ENCODE measurements around the gene SYT8. TPM values are rescaled to one million over a fixed set of nuclear protein-coding genes. Genes with fewer than 3 reads are reported as not detected.

SYT8 gene
- total RNA-seq, 4 donors from 2014 or later: not detected

DNA sequence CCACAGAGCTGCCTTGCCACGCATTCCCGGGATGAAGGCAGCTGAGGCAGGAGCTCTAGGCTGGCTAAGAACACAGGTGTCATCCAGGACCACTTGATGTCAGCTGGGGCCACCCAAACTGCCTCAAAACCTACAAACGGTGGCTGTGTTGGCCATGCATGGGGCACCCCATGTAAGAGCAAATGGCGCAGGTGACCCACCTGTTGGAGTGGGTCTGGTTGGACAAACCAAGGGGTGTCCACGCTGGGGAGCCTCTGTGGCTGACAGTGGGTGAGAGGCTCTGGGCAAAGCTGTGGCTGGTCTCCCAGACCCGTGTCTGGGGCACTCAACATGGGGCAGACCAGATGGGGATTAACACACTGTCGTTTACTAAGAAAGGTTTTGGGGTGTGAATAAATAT is 19.0 kb upstream of the SYT8 start:
- H3K36me3 ChIP-seq: no peaks in the 10 kb centered on the region
- TF ChIP-seq, protein P1, sequence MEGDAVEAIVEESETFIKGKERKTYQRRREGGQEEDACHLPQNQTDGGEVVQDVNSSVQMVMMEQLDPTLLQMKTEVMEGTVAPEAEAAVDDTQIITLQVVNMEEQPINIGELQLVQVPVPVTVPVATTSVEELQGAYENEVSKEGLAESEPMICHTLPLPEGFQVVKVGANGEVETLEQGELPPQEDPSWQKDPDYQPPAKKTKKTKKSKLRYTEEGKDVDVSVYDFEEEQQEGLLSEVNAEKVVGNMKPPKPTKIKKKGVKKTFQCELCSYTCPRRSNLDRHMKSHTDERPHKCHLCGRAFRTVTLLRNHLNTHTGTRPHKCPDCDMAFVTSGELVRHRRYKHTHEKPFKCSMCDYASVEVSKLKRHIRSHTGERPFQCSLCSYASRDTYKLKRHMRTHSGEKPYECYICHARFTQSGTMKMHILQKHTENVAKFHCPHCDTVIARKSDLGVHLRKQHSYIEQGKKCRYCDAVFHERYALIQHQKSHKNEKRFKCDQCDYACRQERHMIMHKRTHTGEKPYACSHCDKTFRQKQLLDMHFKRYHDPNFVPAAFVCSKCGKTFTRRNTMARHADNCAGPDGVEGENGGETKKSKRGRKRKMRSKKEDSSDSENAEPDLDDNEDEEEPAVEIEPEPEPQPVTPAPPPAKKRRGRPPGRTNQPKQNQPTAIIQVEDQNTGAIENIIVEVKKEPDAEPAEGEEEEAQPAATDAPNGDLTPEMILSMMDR (IDR thresholded peaks at IDR 0.05 in 4 of 5, conservative IDR thresholded peaks at IDR 0.05 in 1 of 5): no peak
- TF ChIP-seq POLR2A (IDR thresholded peaks at IDR 0.05): no peak
- no peak overlapping the region for H3K4me3 ChIP-seq
- H3K27me3 ChIP-seq: peaks cover 0 to 9% (median 6%) of the 10 kb centered on the region in 3 donors
- ATAC-seq: no peak
- peaks cover 0 to 3% (median 0%) of the 10 kb centered on the region in 3 donors for H3K9me3 ChIP-seq
- no peak for DNase-seq
- no peak overlapping the region for H3K27ac ChIP-seq
- H3K4me1 ChIP-seq: no peaks in the 10 kb centered on the region
- in situ Hi-C loops (cut with MboI; ENCODE audit: low sequenced_read_pairs in 4 of 4) (no loop called here), intact Hi-C loops (cut with DNase I; ENCODE audit: low total_unique reads) (no loop called here)

DNA sequence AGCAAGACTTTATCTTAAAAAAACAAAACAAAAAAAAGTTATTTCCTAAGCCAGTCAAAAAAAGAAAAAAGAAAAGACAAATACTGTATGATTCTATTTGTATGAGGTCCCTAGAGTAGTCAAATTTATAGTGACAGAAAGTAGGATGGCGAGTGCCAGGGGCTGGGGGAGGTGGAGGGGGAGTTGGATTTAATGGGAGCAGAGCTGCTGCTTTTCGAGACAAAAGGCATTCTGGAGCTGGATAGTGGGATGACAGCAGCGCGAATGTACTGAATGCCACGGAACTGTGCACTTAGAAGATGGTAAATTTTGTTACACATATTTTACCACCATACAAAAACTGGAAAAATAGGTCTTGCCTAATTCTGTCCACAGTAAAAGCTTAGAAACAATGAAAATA is 17.8 kb upstream of the SYT8 start:
- ATAC-seq: no peak
- Histone ChIP-seq H3K4me3 (no peak overlapping the region), H3K9me3 (peaks cover 0 to 3% (median 0%) of the 10 kb centered on the region in 3 donors), H3K27ac (no peak overlapping the region), H3K27me3 (peaks cover 0 to 6% (median 4%) of the 10 kb centered on the region in 3 donors), H3K4me1 (no peaks in the 10 kb centered on the region), H3K36me3 (no peaks in the 10 kb centered on the region)
- intact Hi-C loops (cut with DNase I; ENCODE audit: low total_unique reads): no loop called here
- in situ Hi-C loops (cut with MboI; ENCODE audit: low sequenced_read_pairs in 4 of 4): no loop called here
- no peak for DNase-seq
- TF ChIP-seq, protein P1 (IDR thresholded peaks at IDR 0.05 in 4 of 5, conservative IDR thresholded peaks at IDR 0.05 in 1 of 5): no peak
- no peak for TF ChIP-seq POLR2A (IDR thresholded peaks at IDR 0.05)

DNA sequence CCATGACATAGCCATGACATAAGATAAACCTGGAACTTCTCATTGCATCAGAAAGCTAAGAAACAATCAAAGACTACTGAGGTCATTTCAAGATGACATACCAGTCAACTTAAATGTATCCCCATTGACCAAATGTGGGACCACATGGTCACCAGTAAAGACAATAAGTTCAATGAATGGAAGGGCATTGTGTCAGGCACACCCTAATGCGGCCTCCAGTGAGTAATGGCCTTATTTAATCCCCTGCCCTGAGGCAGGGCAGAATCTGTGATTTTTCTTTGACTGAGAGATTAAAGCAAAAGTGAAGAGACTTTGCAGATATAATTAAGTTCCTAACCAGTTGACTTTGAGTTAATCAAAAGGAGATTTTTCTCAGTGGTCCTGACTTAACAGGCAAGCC is 17.3 kb upstream of the SYT8 start:
- TF ChIP-seq, protein P1 (IDR thresholded peaks at IDR 0.05 in 4 of 5, conservative IDR thresholded peaks at IDR 0.05 in 1 of 5): no peak
- no peak for TF ChIP-seq POLR2A (IDR thresholded peaks at IDR 0.05)
- ATAC-seq: no peak
- H3K36me3 ChIP-seq: no peaks in the 10 kb centered on the region
- intact Hi-C loops (cut with DNase I; ENCODE audit: low total_unique reads): no loop called here
- H3K27me3 ChIP-seq: peaks cover 0 to 4% (median 3%) of the 10 kb centered on the region in 3 donors
- no peak for DNase-seq
- H3K4me3 ChIP-seq: no peak overlapping the region
- in situ Hi-C loops (cut with MboI; ENCODE audit: low sequenced_read_pairs in 4 of 4): no loop called here
- no peak overlapping the region for H3K27ac ChIP-seq
- peaks cover 0 to 3% (median 0%) of the 10 kb centered on the region in 3 donors for H3K9me3 ChIP-seq
- no peaks in the 10 kb centered on the region for H3K4me1 ChIP-seq

DNA sequence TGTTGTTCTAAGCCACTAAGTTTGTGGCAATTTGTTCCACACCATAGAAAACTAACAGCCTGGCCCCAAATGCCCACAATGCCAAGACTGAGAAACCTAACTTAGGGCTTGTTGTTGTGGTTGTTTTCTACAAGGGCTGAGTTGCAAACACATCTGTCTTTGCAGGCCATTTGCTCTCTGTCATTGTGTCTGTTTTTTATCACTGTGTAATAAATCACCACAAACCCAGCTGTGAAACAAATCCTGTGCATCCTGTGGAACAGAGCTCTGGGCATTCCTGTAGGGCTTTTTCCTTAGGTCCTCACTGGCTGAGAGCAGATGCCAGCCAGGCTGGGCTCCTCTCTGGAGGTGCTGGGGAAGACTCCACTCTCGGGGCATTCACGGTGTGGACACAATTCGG is 15.7 kb upstream of the SYT8 start:
- in situ Hi-C loops (cut with MboI; ENCODE audit: low sequenced_read_pairs in 4 of 4): no loop called here
- TF ChIP-seq POLR2A (IDR thresholded peaks at IDR 0.05): no peak
- TF ChIP-seq, protein P1 (IDR thresholded peaks at IDR 0.05 in 4 of 5, conservative IDR thresholded peaks at IDR 0.05 in 1 of 5): no peak
- intact Hi-C loops (cut with DNase I; ENCODE audit: low total_unique reads): no loop called here
- Histone ChIP-seq H3K4me3 (no peak overlapping the region), H3K9me3 (peaks cover 0 to 3% (median 0%) of the 10 kb centered on the region in 3 donors), H3K4me1 (no peaks in the 10 kb centered on the region), H3K36me3 (no peaks in the 10 kb centered on the region), H3K27ac (no peak overlapping the region), H3K27me3 (no peaks in the 10 kb centered on the region)
- DNase-seq (no peak), ATAC-seq (no peak)

Data from gastrocnemius medialis (tissue), 4 donors.